Breast epithelium (tissue), 3 donors: Measurements from ENCODE around the gene DRD2.

Source experiments
- POLR2A ChIP-seq: fragments of 450-650 bp; IDR thresholded peaks from one replicate; pipeline ENCODE4 v1.6.1; 2016; ENCODE audit warnings: antibody characterized with exemption, mild to moderate bottlenecking, moderate library complexity
- POLR2AphosphoS5 ChIP-seq, 3 donors: sonication (generic); formaldehyde crosslinking; IDR thresholded peaks; one replicate each; pipeline ENCODE4 v1.6.1; 2017; ENCODE audit warnings: antibody characterized with exemption in 3 of 3
- TF ChIP-seq, protein P1 (sequence below), 3 donors: fragments of 450-650 bp; IDR thresholded peaks; one replicate each; pipeline ENCODE4 v1.5.1; 2016 to 2017; ENCODE audit warnings: antibody characterized with exemption in 3 of 3, mild to moderate bottlenecking in 3 of 3, moderate library complexity in 3 of 3

- TF ChIP-seq, protein P1, sequence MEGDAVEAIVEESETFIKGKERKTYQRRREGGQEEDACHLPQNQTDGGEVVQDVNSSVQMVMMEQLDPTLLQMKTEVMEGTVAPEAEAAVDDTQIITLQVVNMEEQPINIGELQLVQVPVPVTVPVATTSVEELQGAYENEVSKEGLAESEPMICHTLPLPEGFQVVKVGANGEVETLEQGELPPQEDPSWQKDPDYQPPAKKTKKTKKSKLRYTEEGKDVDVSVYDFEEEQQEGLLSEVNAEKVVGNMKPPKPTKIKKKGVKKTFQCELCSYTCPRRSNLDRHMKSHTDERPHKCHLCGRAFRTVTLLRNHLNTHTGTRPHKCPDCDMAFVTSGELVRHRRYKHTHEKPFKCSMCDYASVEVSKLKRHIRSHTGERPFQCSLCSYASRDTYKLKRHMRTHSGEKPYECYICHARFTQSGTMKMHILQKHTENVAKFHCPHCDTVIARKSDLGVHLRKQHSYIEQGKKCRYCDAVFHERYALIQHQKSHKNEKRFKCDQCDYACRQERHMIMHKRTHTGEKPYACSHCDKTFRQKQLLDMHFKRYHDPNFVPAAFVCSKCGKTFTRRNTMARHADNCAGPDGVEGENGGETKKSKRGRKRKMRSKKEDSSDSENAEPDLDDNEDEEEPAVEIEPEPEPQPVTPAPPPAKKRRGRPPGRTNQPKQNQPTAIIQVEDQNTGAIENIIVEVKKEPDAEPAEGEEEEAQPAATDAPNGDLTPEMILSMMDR (IDR thresholded peaks at IDR 0.05): no peak
- TF ChIP-seq POLR2A: no peak
- TF ChIP-seq POLR2AphosphoS5 (IDR thresholded peaks at IDR 0.05): no peak
Measured at GRCh38 chr11:113389272-113389671, 85.9 kb downstream of the DRD2 start.
